Vagina (tissue), 2 donors: ENCODE results near the gene MRPS27. TPM values are rescaled to one million over a fixed set of nuclear protein-coding genes. Genes with fewer than 3 reads are reported as not detected.

Experiments used
- DNase-seq, 2 donors: peaks; one replicate each; pipeline ENCODE4 v3.0.0-alpha.2; 2017; ENCODE audit errors: extremely low spot score in 2 of 2
- H3K27ac ChIP-seq: fragments of 200-600 bp; sonication (generic); one replicate; pipeline ENCODE4 v1.5.1; 2019
- H3K27me3 ChIP-seq: fragments of 200-600 bp; sonication (generic); one replicate; pipeline ENCODE4 v1.5.1; 2019
- H3K36me3 ChIP-seq, 2 donors: fragments of 200-600 bp; sonication (generic); one replicate each; pipeline ENCODE4 v1.5.1; 2017 to 2019
- H3K4me1 ChIP-seq: fragments of 200-600 bp; sonication (generic); one replicate; pipeline ENCODE4 v1.5.1; 2019
- H3K4me3 ChIP-seq, 2 donors: fragments of 200-600 bp; sonication (generic); 1 replicate in 1 of 2; 2 replicates in 1 of 2; pipeline ENCODE4 v1.5.1; 2016 to 2019
- H3K9me3 ChIP-seq: fragments of 200-600 bp; sonication (generic); one replicate; pipeline ENCODE4 v1.5.1; 2019
- POLR2A ChIP-seq, 2 donors: fragments of 450-650 bp; IDR thresholded peaks; one replicate each; pipeline ENCODE4 v1.6.1; 2017; ENCODE audit warnings: antibody characterized with exemption in 2 of 2, mild to moderate bottlenecking in 2 of 2, moderate library complexity in 2 of 2
- POLR2AphosphoS5 ChIP-seq, 2 donors: sonication (generic); formaldehyde crosslinking; IDR thresholded peaks; one replicate each; pipeline ENCODE4 v1.9.0; 2017; ENCODE audit warnings: antibody characterized with exemption in 2 of 2, mild to moderate bottlenecking in 2 of 2, low read depth in 1 of 2; ENCODE audit not compliant: insufficient read depth in 1 of 2
- intact Hi-C: fragments of 100-400 bp; cut with DNase I; formaldehyde crosslinking; loops from one replicate; pipeline ENCODE4 v1.15.1; 2023
- total RNA-seq: library from RNA; depleted of rRNA; stranded (reverse); fragments of >200 nt; gene quantifications from one replicate; pipeline ENCODE4 v1.2.3, GENCODE V29; 2016
- TF ChIP-seq, protein P1 (sequence below), 3 experiments: fragments of 450-650 bp in 2 of 3; fragments of 200-600 bp in 1 of 3; sonication (generic) in 1 of 3; IDR thresholded peaks; one replicate each; pipeline ENCODE4 v1.5.1; 2017 to 2019; ENCODE audit warnings: antibody characterized with exemption in 3 of 3, mild to moderate bottlenecking in 2 of 3, moderate library complexity in 2 of 3

MRPS27 gene
- total RNA-seq, 1 donor from 2014 or later, result 44.9 TPM

DNA sequence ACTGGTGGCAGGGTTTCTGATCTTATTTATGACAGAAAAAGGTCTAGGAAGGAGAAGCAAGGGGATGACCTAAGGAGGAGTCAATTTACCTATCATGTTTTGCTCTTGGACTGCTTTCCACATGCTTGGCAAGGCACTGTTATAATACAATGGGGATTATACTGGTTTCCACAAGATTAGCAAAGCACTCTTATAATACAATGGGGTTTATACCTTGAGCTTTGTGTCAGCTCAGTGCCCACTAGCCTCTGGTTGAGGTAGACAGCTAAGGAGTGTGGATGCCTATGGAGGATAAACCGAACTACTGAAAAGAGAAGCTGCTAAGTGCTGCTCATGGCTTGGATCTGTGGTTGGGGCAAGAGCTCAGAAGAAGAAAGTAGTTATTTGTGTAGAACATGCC lies 68.7 kb downstream of the MRPS27 start:
- DNase-seq, result no peak
- Histone ChIP-seq H3K4me3 (no peak overlapping the region), H3K27ac (no peak overlapping the region), H3K9me3 (no peaks in the 10 kb centered on the region), H3K36me3 (no peaks in the 10 kb centered on the region), H3K4me1 (peaks cover 35% of the 10 kb centered on the region), H3K27me3 (no peaks in the 10 kb centered on the region)
- TF ChIP-seq POLR2AphosphoS5 (IDR thresholded peaks at IDR 0.05; ENCODE audit: insufficient read depth in 1 of 2, low read depth in 1 of 2) (no peak), POLR2A (IDR thresholded peaks at IDR 0.05) (no peak)
- TF ChIP-seq, protein P1, sequence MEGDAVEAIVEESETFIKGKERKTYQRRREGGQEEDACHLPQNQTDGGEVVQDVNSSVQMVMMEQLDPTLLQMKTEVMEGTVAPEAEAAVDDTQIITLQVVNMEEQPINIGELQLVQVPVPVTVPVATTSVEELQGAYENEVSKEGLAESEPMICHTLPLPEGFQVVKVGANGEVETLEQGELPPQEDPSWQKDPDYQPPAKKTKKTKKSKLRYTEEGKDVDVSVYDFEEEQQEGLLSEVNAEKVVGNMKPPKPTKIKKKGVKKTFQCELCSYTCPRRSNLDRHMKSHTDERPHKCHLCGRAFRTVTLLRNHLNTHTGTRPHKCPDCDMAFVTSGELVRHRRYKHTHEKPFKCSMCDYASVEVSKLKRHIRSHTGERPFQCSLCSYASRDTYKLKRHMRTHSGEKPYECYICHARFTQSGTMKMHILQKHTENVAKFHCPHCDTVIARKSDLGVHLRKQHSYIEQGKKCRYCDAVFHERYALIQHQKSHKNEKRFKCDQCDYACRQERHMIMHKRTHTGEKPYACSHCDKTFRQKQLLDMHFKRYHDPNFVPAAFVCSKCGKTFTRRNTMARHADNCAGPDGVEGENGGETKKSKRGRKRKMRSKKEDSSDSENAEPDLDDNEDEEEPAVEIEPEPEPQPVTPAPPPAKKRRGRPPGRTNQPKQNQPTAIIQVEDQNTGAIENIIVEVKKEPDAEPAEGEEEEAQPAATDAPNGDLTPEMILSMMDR (IDR thresholded peaks at IDR 0.05), result no peak
- intact Hi-C loops, result no loop called here

DNA sequence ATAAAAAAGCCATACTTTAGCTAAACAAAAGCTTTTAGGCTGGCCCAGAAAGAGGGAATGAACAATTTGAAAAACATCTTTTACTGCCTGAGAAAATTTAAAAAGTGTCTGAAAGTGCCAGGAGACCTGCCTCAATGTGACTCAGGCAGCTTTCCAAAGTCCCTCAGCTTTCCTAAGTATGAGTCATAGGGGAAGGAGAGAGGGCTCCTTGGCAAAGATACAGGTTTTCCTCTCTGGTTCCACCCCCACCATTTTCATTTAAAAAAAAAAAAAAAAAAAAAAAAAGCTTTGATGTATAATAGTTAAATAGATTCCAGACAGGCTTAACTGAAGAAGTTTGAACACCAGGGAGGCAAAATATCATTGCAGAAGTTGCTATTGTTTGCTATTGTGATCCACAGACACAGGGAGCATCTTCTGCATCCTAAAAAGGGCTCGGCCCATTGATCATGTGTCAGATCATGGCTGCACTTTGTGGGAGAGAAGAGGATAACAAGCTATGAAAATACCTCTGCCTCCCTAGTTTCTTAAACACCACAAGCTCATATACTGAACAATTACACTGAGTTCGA lies 71.5 kb downstream of the MRPS27 start:
- no peaks in the 10 kb centered on the region for H3K36me3 ChIP-seq
- peaks cover 59% of the 10 kb centered on the region for H3K4me1 ChIP-seq
- TF ChIP-seq POLR2AphosphoS5 (IDR thresholded peaks at IDR 0.05; ENCODE audit: insufficient read depth in 1 of 2, low read depth in 1 of 2), result peak in 1 of 2 donors; percentile 71
- TF ChIP-seq, protein P1 (IDR thresholded peaks at IDR 0.05), result no peak
- no peak for TF ChIP-seq POLR2A (IDR thresholded peaks at IDR 0.05)
- intact Hi-C loops, result no loop called here
- no peaks in the 10 kb centered on the region for H3K9me3 ChIP-seq
- H3K27me3 ChIP-seq, result no peaks in the 10 kb centered on the region
- no peak for DNase-seq
- peak overlapping the region; percentile 69 for H3K27ac ChIP-seq
- no peak overlapping the region for H3K4me3 ChIP-seq

DNA sequence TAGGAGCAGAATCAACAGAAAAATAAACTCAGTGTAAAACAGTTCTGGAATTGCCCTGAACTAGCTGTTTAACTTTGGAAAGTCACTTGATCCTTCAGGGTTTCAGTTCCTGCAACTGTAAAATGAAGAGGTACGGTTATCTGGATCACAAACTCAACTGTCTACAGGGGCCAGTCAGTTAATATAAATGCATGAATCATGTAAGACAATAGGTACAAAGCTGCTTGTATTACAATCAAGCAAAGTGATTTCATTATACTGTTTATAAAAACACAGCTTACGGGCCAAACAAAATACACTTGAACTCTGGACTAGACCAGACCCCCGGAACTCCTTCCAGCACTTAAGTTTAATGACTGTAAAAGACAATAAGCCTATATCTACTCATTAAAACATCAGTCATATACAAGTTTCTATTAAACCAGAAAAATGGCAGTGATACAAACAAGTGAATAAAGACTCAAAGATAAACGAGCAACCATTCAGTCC lies 73.0 kb downstream of the MRPS27 start:
- no peaks in the 10 kb centered on the region for H3K27me3 ChIP-seq
- intact Hi-C loops, result no loop called here
- no peak for DNase-seq
- TF ChIP-seq POLR2A (IDR thresholded peaks at IDR 0.05), result no peak
- TF ChIP-seq POLR2AphosphoS5 (IDR thresholded peaks at IDR 0.05; ENCODE audit: insufficient read depth in 1 of 2, low read depth in 1 of 2), result no peak
- TF ChIP-seq, protein P1 (IDR thresholded peaks at IDR 0.05), result no peak
- peaks cover 59% of the 10 kb centered on the region for H3K4me1 ChIP-seq
- no peaks in the 10 kb centered on the region for H3K9me3 ChIP-seq
- no peaks in the 10 kb centered on the region for H3K36me3 ChIP-seq
- H3K4me3 ChIP-seq, result no peak overlapping the region
- peak overlapping the region; percentile 69 for H3K27ac ChIP-seq

DNA sequence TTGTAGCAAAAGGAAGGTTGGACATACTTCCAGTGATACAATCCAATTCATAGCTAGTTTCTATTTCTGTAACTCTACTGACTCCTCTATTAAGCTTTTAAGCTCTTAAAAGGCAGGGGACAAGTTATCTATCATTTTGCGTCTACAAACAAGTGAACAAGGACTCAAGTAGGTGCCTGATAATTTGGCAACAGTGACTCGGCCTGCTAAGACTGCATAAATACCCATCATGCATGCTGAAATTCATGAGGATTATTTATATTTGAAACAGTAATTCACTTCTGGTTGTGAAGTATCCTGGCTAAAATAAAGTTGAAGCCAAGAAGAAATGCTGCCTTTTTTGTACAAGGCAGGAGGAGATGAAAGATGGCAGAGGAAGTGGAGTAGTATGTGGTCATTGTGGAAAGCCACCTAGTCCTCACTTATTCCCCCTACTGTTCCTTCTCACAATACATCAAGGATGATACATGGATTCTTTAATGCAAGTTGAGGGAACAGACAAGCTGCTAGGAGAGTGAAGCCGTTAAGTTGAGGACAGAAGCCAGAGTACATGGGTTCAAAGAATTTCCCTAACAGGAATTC lies 74.0 kb downstream of the MRPS27 start:
- no peaks in the 10 kb centered on the region for H3K9me3 ChIP-seq
- intact Hi-C loops, result no loop called here
- peak overlapping the region; percentile 69 for H3K27ac ChIP-seq
- peaks cover 54% of the 10 kb centered on the region for H3K4me1 ChIP-seq
- no peak for DNase-seq
- no peak overlapping the region for H3K4me3 ChIP-seq
- no peaks in the 10 kb centered on the region for H3K27me3 ChIP-seq
- TF ChIP-seq, protein P1 (IDR thresholded peaks at IDR 0.05), result no peak
- peak in 1 of 2 donors; percentile 33 for TF ChIP-seq POLR2AphosphoS5 (IDR thresholded peaks at IDR 0.05; ENCODE audit: insufficient read depth in 1 of 2, low read depth in 1 of 2)
- no peak for TF ChIP-seq POLR2A (IDR thresholded peaks at IDR 0.05)
- no peaks in the 10 kb centered on the region for H3K36me3 ChIP-seq

DNA sequence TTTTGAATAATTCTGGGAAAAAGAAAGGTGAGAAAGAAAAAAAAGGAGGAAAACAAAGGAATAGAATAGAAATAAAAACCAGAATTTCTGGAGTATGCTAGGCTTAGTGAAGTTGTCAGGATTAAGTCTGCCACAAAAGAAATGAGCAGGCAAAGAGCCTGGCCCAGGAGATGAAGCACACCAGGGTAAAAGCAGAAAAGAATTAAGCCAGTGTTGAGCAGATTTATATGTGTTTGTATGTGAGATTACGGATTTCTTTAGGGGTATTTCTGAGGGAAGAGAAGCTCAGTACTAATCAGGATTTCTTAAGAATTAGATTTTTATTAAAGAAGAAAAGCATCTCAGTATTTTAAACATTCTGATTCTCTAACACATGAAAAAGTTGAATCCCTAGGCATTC lies 74.5 kb downstream of the MRPS27 start:
- intact Hi-C loops, result no loop called here
- DNase-seq, result no peak
- TF ChIP-seq POLR2AphosphoS5 (IDR thresholded peaks at IDR 0.05; ENCODE audit: insufficient read depth in 1 of 2, low read depth in 1 of 2) (no peak), POLR2A (IDR thresholded peaks at IDR 0.05) (no peak)
- TF ChIP-seq, protein P1 (IDR thresholded peaks at IDR 0.05), result no peak
- H3K9me3 ChIP-seq, result no peaks in the 10 kb centered on the region
- peak overlapping the region; percentile 69 for H3K27ac ChIP-seq
- peaks cover 52% of the 10 kb centered on the region for H3K4me1 ChIP-seq
- H3K27me3 ChIP-seq, result no peaks in the 10 kb centered on the region
- no peaks in the 10 kb centered on the region for H3K36me3 ChIP-seq
- H3K4me3 ChIP-seq, result no peak overlapping the region
